C4-2B (cell line): ENCODE measurements around the gene N4BP3.
A peak's percentile ranks its signal among the peaks of the same experiment; 100 is the strongest.

Experiments used
- ZFX ChIP-seq: fragments of 450-650 bp; IDR thresholded peaks from 2 replicates; pipeline ENCODE4 v1.6.1; 2017
- TF ChIP-seq, protein P1 (sequence below): fragments of 450-650 bp; conservative IDR thresholded peaks from 2 replicates; pipeline ENCODE4 v1.5.1; 2017; ENCODE audit warnings: mild to moderate bottlenecking

DNA sequence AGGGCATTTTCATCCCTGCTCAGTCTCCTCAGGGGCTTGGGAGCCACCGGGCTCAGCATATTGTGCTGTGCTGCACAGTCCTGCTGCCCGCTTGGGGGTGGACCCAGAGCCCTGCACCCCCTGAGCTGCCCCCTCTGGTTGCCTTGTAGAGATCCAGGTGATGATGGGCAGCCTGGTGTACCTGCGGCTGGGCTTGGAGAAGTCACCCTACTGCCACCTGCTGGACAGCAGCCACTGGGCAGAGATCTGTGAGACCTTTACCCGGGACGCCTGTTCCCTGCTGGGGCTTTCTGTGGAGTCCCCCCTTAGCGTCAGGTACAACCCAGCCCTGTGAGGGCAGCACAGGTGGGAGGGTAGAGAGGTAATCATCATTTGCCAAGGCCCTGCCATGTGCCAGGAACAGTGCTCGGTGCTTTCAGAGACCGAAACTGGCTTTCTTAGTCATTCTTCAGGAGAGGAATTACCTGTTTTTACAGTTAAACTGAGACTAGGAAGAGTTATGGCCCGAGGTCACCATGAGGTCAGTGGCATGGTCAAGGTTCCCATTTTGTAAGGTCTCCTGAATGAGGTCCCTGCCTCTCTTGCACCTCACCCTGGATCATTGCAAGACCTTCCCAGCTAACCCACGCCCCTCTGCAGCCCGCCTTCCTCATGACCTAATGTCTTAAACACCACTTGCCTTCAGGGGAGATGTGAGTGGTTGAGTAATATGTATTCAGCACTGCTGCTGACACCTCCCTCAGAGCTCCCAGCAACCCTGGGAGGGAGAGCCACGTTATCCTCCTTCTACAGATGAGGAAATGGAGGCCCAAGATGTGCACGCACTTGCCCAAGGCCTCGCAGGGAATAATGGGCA lies 32.9 kb downstream of the N4BP3 start:
- TF ChIP-seq, protein P1, sequence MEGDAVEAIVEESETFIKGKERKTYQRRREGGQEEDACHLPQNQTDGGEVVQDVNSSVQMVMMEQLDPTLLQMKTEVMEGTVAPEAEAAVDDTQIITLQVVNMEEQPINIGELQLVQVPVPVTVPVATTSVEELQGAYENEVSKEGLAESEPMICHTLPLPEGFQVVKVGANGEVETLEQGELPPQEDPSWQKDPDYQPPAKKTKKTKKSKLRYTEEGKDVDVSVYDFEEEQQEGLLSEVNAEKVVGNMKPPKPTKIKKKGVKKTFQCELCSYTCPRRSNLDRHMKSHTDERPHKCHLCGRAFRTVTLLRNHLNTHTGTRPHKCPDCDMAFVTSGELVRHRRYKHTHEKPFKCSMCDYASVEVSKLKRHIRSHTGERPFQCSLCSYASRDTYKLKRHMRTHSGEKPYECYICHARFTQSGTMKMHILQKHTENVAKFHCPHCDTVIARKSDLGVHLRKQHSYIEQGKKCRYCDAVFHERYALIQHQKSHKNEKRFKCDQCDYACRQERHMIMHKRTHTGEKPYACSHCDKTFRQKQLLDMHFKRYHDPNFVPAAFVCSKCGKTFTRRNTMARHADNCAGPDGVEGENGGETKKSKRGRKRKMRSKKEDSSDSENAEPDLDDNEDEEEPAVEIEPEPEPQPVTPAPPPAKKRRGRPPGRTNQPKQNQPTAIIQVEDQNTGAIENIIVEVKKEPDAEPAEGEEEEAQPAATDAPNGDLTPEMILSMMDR = peak; percentile 93
- TF ChIP-seq ZFX = no peak
